ENCODE results near the gene CACNA1B.

CACNA1B gene

DNA sequence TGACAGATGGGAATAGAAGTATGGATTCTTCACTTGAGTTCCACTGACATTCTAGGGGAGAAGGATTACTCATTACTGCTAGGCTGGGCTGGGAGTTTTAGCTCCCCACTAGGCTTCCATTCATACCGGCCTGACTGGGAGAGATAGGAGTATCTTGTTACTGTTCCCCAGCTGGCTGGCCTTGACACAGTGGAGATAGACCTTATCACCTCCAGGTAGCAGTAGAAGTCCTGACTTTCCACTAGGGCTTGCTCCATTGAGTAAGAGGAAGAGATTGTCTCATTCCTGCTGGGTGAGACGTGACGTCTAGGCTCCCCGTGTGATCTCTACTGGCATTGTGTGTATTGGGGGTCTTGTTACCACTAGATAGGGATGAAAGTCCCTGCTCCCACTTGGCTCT is 156.4 kb downstream of the CACNA1B start:
- Mint-ChIP-seq H3K27ac (no peak overlapping the region), H3K9me3 (peaks cover 10% of the 10 kb centered on the region), H3K4me3 (no peak overlapping the region), H3K4me1 (no peaks in the 10 kb centered on the region), H3K27me3 (ENCODE audit: low read depth) (peaks cover 44% of the 10 kb centered on the region), H3K36me3 (ENCODE audit: low read depth) (no peaks in the 10 kb centered on the region)
- TF ChIP-seq, protein P1, sequence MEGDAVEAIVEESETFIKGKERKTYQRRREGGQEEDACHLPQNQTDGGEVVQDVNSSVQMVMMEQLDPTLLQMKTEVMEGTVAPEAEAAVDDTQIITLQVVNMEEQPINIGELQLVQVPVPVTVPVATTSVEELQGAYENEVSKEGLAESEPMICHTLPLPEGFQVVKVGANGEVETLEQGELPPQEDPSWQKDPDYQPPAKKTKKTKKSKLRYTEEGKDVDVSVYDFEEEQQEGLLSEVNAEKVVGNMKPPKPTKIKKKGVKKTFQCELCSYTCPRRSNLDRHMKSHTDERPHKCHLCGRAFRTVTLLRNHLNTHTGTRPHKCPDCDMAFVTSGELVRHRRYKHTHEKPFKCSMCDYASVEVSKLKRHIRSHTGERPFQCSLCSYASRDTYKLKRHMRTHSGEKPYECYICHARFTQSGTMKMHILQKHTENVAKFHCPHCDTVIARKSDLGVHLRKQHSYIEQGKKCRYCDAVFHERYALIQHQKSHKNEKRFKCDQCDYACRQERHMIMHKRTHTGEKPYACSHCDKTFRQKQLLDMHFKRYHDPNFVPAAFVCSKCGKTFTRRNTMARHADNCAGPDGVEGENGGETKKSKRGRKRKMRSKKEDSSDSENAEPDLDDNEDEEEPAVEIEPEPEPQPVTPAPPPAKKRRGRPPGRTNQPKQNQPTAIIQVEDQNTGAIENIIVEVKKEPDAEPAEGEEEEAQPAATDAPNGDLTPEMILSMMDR (IDR thresholded peaks at IDR 0.05; ENCODE audit: unreplicated experiment in 3 of 3) = no peak

DNA sequence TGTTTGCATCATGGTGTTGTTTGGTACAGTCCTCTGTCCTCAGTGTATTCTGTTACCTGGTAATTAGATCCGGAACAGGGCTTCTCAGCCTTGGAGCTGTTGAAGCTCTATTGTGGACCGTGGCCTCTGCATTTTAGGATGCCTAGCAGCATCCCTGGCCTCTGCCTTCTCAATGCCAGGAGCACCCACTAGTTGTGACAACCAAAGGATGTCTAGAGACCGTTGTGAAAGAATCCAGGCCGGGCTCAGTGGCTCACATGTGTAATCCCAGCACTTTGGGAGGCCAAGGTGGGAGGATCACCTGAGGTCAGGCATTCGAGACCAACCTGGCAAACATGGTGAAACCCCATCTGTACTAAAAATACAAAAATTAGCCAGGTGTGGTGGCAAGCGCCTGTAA is 159.6 kb downstream of the CACNA1B start:
- H3K4me3 Mint-ChIP-seq = no peak overlapping the region
- H3K27me3 Mint-ChIP-seq (ENCODE audit: low read depth) = peaks cover 23% of the 10 kb centered on the region
- no peaks in the 10 kb centered on the region for H3K4me1 Mint-ChIP-seq
- H3K36me3 Mint-ChIP-seq (ENCODE audit: low read depth) = no peaks in the 10 kb centered on the region
- peaks cover 8% of the 10 kb centered on the region for H3K9me3 Mint-ChIP-seq
- H3K27ac Mint-ChIP-seq = no peak overlapping the region
- TF ChIP-seq, protein P1 (IDR thresholded peaks at IDR 0.05; ENCODE audit: unreplicated experiment in 3 of 3) = no peak

DNA sequence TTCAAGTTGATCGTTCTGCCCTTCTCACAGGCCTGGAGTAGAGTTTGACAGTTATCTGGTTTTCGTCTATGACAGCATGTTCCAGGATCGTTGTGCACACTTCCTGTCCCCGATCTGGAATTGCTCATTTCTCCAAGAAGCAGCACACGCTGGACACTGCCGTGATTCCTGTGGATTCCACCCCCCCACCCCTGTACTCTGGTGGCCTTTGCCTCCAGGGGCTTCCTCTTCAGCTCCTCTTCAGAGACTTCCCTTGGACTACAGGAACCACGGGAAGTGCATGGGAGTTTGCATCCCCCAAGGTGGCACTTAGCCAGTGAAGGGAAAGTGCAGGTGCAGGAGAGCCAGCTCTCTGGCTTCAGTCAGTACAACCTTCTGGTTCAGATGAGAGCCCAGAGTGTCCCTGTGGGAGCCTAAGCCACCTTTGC is 160.7 kb downstream of the CACNA1B start:
- H3K27me3 Mint-ChIP-seq (ENCODE audit: low read depth) = peaks cover 15% of the 10 kb centered on the region
- peaks cover 2% of the 10 kb centered on the region for H3K9me3 Mint-ChIP-seq
- no peak overlapping the region for H3K27ac Mint-ChIP-seq
- no peaks in the 10 kb centered on the region for H3K36me3 Mint-ChIP-seq (ENCODE audit: low read depth)
- TF ChIP-seq, protein P1 (IDR thresholded peaks at IDR 0.05; ENCODE audit: unreplicated experiment in 3 of 3) = no peak
- H3K4me3 Mint-ChIP-seq = no peak overlapping the region
- no peaks in the 10 kb centered on the region for H3K4me1 Mint-ChIP-seq

DNA sequence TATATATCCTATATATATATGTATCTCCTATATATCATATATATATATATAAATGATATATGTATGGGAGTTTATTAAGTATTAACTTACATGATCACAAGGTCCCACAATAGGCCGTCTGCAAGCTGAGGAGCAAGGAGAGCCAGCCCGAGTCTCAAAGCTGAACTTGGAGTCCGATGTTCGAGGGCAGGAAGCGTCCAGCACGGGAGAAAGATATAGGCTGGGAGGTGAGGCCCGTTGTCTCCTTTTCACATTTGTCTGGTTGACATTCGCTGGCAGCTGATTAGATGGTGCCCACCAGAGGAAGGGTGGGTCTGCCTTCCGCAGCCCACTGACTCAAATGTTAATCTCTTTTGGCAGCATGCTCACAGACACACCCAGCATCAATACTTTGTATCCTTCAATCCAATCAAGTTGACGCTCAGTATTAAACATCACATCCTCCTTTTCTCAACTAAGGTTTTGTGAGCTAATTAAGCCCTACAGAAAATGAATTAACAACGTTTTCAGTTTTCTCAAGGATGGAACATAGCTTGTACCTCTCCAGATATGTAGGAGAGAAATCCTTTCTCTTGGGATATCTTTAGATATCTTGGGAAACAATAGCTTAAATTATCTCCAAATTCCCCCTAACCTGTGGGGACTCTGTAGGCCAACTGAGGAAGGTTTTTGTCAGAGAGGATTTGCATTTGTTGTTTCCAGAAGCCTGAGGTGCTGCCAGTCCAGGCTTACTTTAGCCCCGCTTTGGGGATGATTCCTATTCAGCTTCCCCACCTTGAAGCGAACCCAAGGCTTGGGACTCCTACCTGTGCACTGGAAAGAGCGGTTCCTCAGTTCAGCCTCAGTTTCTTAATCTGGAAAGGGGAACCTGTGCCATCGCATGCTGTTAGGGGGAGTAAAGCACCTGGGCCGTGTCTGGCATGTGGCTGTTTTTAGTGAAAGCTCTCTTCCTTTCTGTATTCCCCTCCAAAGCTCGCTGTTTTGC is 163.2 kb downstream of the CACNA1B start:
- no peak overlapping the region for H3K27ac Mint-ChIP-seq
- peaks cover 17% of the 10 kb centered on the region for H3K27me3 Mint-ChIP-seq (ENCODE audit: low read depth)
- TF ChIP-seq, protein P1 (IDR thresholded peaks at IDR 0.05; ENCODE audit: unreplicated experiment in 3 of 3) = no peak
- no peaks in the 10 kb centered on the region for H3K9me3 Mint-ChIP-seq
- no peaks in the 10 kb centered on the region for H3K4me1 Mint-ChIP-seq
- H3K36me3 Mint-ChIP-seq (ENCODE audit: low read depth) = no peaks in the 10 kb centered on the region
- no peak overlapping the region for H3K4me3 Mint-ChIP-seq

DNA sequence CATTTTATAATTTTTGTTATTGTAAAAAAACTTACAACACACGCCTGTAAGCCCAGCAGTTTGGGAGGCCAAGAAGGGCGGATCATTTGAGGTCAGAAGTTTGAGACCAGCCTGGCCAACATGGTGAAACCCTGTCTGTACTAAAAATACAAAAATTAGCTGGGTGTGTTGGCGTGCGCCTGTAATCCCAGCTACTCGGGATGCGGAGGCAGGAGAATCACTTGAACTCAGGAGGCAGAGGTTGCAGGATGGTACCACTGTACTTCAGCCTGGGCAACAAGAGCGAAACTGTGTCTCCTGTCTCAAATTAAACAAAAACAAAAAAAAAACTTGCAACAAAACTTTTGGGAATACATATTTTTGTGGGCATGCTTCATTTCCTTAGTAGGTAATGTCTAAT is 164.6 kb downstream of the CACNA1B start:
- TF ChIP-seq, protein P1 (IDR thresholded peaks at IDR 0.05; ENCODE audit: unreplicated experiment in 3 of 3) = no peak
- H3K27ac Mint-ChIP-seq = no peak overlapping the region
- no peaks in the 10 kb centered on the region for H3K9me3 Mint-ChIP-seq
- no peaks in the 10 kb centered on the region for H3K4me1 Mint-ChIP-seq
- H3K4me3 Mint-ChIP-seq = no peak overlapping the region
- no peaks in the 10 kb centered on the region for H3K36me3 Mint-ChIP-seq (ENCODE audit: low read depth)
- H3K27me3 Mint-ChIP-seq (ENCODE audit: low read depth) = peaks cover 16% of the 10 kb centered on the region

DNA sequence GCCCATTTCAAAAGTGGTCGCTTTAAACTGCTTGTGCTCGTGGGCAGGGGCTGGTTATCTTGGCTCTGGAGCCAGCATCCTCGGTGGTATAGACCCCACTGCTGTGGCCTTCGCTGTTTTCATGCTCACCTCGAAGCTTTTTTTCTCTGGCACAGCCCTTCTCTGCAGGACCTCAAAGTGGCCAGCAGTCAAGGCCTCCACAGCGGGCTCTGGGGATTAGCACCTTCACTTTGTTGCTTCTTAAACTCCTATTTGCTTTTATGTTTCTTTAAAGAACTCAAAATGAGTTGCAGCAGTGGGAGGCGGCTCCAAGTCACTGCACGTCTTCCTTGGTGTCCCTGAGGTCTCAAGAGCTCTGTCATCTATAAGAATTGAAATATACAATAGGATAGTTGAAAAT is 165.1 kb downstream of the CACNA1B start:
- TF ChIP-seq, protein P1 (IDR thresholded peaks at IDR 0.05; ENCODE audit: unreplicated experiment in 3 of 3) = no peak
- Mint-ChIP-seq H3K27me3 (ENCODE audit: low read depth) (peaks cover 16% of the 10 kb centered on the region), H3K4me3 (no peak overlapping the region), H3K4me1 (no peaks in the 10 kb centered on the region), H3K9me3 (no peaks in the 10 kb centered on the region), H3K27ac (no peak overlapping the region), H3K36me3 (ENCODE audit: low read depth) (no peaks in the 10 kb centered on the region)
